GM10248 (cell line): Measurements from ENCODE around the gene STK10.

Experiments
- CTCF ChIA-PET: fragments of 300-600 bp; sonication (Branson Sonifier 250); formaldehyde crosslinking; extraction: SDS; loops from one replicate; lab custom pipeline; 2021; ENCODE audit warnings: antibody characterized with exemption; lab: Yijun Ruan, JAX
- POLR2A ChIA-PET: fragments of 350-650 bp; sonication (Branson Sonifier 250); formaldehyde crosslinking; extraction: SDS; loops from one replicate; lab custom pipeline; 2020; ENCODE audit warnings: antibody characterized with exemption; lab: Yijun Ruan, JAX
- DNase-seq: peaks from one replicate; pipeline ENCODE4 v3.0.0; 2012; ENCODE audit errors: extremely low spot score
- CTCF ChIP-seq: IDR thresholded peaks from 2 replicates; pipeline ENCODE4 v1.5.1; 2012; ENCODE audit warnings: mild to moderate bottlenecking, low read depth; ENCODE audit errors: extremely low read depth, missing control alignments, control extremely low read depth

STK10 gene

GRCh38 chr5:172143875-172144274 is 44.1 kb downstream of the STK10 start:
- CTCF ChIA-PET, result interaction anchor here (1.3 to 1.7 kb wide), 4 partner anchors 9 to 29 kb away, joined by 3 to 5 read pairs (median 4); no protein-coding TSS in a partner anchor
- TF ChIP-seq CTCF, result no peak
- no peak for DNase-seq
- POLR2A ChIA-PET, result no interaction called here

- no peak for TF ChIP-seq CTCF
- CTCF ChIA-PET, result interaction anchor here (0.9 to 1.4 kb wide), 2 partner anchors 12 to 46 kb away, joined by 3 read pairs; no protein-coding TSS in a partner anchor
- POLR2A ChIA-PET, result no interaction called here
- DNase-seq, result no peak
Observed at GRCh38 chr5:172142709-172143215, 45.3 kb downstream of the STK10 start.

DNA sequence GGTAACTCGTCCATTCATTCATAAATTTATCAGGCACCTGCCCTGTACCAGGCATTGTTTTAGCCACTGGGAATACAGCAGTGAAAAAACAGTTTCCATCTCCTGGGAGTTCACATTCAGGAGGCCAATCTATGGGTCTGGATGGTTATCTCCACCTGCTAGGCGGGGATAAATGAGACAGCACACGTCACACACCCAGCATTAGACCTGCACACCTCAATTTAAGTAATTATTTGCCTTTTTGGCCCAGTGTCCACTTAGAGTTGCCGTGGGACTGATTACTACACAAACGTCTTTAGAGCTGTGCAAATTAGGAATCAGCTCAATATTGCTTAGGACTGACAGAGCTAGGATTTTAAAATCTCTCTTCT is 46.1 kb downstream of the STK10 start:
- ChIA-PET POLR2A (no interaction called here), CTCF (interaction anchor here (1.4 kb wide), 1 partner anchor 11 kb away, joined by 3 read pairs; no protein-coding TSS in a partner anchor)
- no peak for DNase-seq
- TF ChIP-seq CTCF, result no peak

DNA sequence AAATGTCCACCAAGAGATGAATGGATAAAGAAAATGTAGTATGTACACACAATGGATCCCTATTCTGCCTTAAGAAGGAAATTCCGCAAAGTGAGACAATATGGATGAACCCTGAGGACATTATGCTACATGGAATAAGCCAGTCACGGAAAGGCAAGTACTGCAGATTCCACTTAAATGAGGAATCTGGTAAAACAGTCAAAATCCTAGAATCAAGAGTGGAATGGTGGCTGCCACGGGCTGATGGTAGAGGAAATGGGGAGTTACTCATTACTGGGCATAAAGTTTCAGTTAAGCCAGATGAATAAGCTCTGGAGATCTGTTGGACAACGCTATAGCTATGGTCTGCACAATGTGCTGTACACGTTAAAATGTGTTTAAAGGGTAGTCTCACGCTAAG is 47.2 kb downstream of the STK10 start:
- DNase-seq, result no peak
- ChIA-PET POLR2A (no interaction called here), CTCF (no interaction called here)
- TF ChIP-seq CTCF, result no peak

- no peak for DNase-seq
- POLR2A ChIA-PET, result no interaction called here
- no peak for TF ChIP-seq CTCF
- CTCF ChIA-PET, result no interaction called here
Observed at GRCh38 chr5:172140120-172140519, 47.9 kb downstream of the STK10 start.

- CTCF ChIA-PET, result no interaction called here
- no peak for TF ChIP-seq CTCF
- no peak for DNase-seq
Observed at GRCh38 chr5:172137046-172137445, 51.0 kb downstream of the STK10 start.

More at GRCh38 chr5:172137046-172137445, 51.0 kb downstream of the STK10 start:
- POLR2A ChIA-PET, result no interaction called here
